ENCODE measurements around the gene UBASH3A. TPM values are rescaled to one million over a fixed set of nuclear protein-coding genes. Genes with fewer than 3 reads are reported as not detected.

UBASH3A gene
- total RNA-seq, 2 donors from 2014 or later: 0.23 to 1.8 TPM

GRCh38 chr21:42419845-42420244 lies 16.1 kb downstream of the UBASH3A start:
- Histone ChIP-seq H3K4me1 (replicated peaks) (no peaks in the 10 kb centered on the region), H3K4me3 (no peak overlapping the region), H3K27ac (no peak overlapping the region), H3K27me3 (replicated peaks; ENCODE audit: insufficient read depth) (no peaks in the 10 kb centered on the region), H3K36me3 (no peaks in the 10 kb centered on the region), H3K9me3 (no peaks in the 10 kb centered on the region)
- no peak for TF ChIP-seq POLR2A (IDR thresholded peaks at IDR 0.05)
- TF ChIP-seq POLR2AphosphoS5 (IDR thresholded peaks at IDR 0.05): no peak
- no peak for TF ChIP-seq CTCF (IDR thresholded peaks at IDR 0.05)
- DNase-seq (ENCODE audit: low spot score): no peak
- intact Hi-C loops (cut with DNase I): no loop called here
- 98% methylated on average over 6 of the region's 6 CpGs for WGBS

- Histone ChIP-seq H3K4me1 (replicated peaks) (no peaks in the 10 kb centered on the region), H3K9me3 (no peaks in the 10 kb centered on the region), H3K27ac (no peak overlapping the region), H3K27me3 (replicated peaks; ENCODE audit: insufficient read depth) (no peaks in the 10 kb centered on the region), H3K36me3 (no peaks in the 10 kb centered on the region), H3K4me3 (no peak overlapping the region)
- 76% methylated on average over 3 of the region's 3 CpGs for WGBS
- intact Hi-C loops (cut with DNase I): no loop called here
- no peak for DNase-seq (ENCODE audit: low spot score)
- TF ChIP-seq POLR2A (IDR thresholded peaks at IDR 0.05) (no peak), POLR2AphosphoS5 (IDR thresholded peaks at IDR 0.05) (no peak)
Measured at GRCh38 chr21:42421018-42421793, 17.5 kb downstream of the UBASH3A start.

GRCh38 chr21:42423197-42423675 lies 19.5 kb downstream of the UBASH3A start:
- intact Hi-C loops (cut with DNase I): no loop called here
- Histone ChIP-seq H3K4me3 (no peak overlapping the region), H3K27me3 (replicated peaks; ENCODE audit: insufficient read depth) (no peaks in the 10 kb centered on the region), H3K27ac (no peak overlapping the region), H3K4me1 (replicated peaks) (no peaks in the 10 kb centered on the region), H3K36me3 (no peaks in the 10 kb centered on the region), H3K9me3 (no peaks in the 10 kb centered on the region)
- DNase-seq (ENCODE audit: low spot score): no peak
- WGBS: 88% methylated on average over 10 of the region's 10 CpGs
- TF ChIP-seq POLR2A (IDR thresholded peaks at IDR 0.05) (no peak), POLR2AphosphoS5 (IDR thresholded peaks at IDR 0.05) (no peak)

- Histone ChIP-seq H3K9me3 (no peaks in the 10 kb centered on the region), H3K4me3 (no peak overlapping the region), H3K4me1 (replicated peaks) (no peaks in the 10 kb centered on the region), H3K27me3 (replicated peaks; ENCODE audit: insufficient read depth) (no peaks in the 10 kb centered on the region), H3K36me3 (no peaks in the 10 kb centered on the region), H3K27ac (no peak overlapping the region)
- intact Hi-C loops (cut with DNase I): no loop called here
- no peak for DNase-seq (ENCODE audit: low spot score)
- WGBS: 75% methylated on average over 2 of the region's 2 CpGs
- no peak for TF ChIP-seq CTCF (IDR thresholded peaks at IDR 0.05)
- no peak for TF ChIP-seq POLR2A (IDR thresholded peaks at IDR 0.05)
- no peak for TF ChIP-seq POLR2AphosphoS5 (IDR thresholded peaks at IDR 0.05)
Measured at GRCh38 chr21:42423685-42424084, 20.0 kb downstream of the UBASH3A start.

GRCh38 chr21:42424914-42425541 lies 21.3 kb downstream of the UBASH3A start:
- intact Hi-C loops (cut with DNase I): no loop called here
- Histone ChIP-seq H3K4me3 (no peak overlapping the region), H3K9me3 (no peaks in the 10 kb centered on the region), H3K4me1 (replicated peaks) (no peaks in the 10 kb centered on the region), H3K27ac (no peak overlapping the region), H3K27me3 (replicated peaks; ENCODE audit: insufficient read depth) (no peaks in the 10 kb centered on the region), H3K36me3 (no peaks in the 10 kb centered on the region)
- WGBS: 66% methylated on average over 12 of the region's 12 CpGs
- TF ChIP-seq POLR2A (IDR thresholded peaks at IDR 0.05) (no peak), POLR2AphosphoS5 (IDR thresholded peaks at IDR 0.05) (no peak), CTCF (IDR thresholded peaks at IDR 0.05) (no peak)
- no peak for DNase-seq (ENCODE audit: low spot score)
